A549 (cell line): ENCODE results near the gene COX7A2L. TPM values are rescaled to one million over a fixed set of nuclear protein-coding genes. Genes with fewer than 3 reads are reported as not detected.
"Not testable (repeated sequence)": the region's sequence is repeated elsewhere in the genome, so short reads cannot be mapped to it uniquely, and the experiment has no call there.

Experiments used
- ATAC-seq, 2 experiments: fragments of 200-7000 bp in 1 of 2; fragments of >200 bp in 1 of 2; cut with Nextera tagmentation in 1 of 2; cut with Tn5 transposase in 1 of 2; 3 replicates each; pipeline versions ENCODE4 v1.8.0 to v1.9.1; 2018 to 2020; ENCODE audit warnings: mild to moderate bottlenecking in 1 of 2, moderate library complexity in 1 of 2
- CTCF ChIA-PET: fragments of 300-600 bp; sonication (Branson Sonifier 250); formaldehyde crosslinking; extraction: SDS; loops from one replicate; lab custom pipeline; 2021; ENCODE audit warnings: antibody characterized with exemption, inconsistent platforms; lab: Yijun Ruan, JAX
- POLR2A ChIA-PET: fragments of 350-600 bp; formaldehyde crosslinking; extraction: SDS; loops from one replicate; lab custom pipeline; 2021; ENCODE audit warnings: antibody characterized with exemption, inconsistent platforms; lab: Yijun Ruan, JAX
- DNase-seq, 2 experiments: peaks; one replicate each; pipeline versions ENCODE4 v3.0.0 to v3.0.0-alpha.2; 2011 to 2016; ENCODE audit warnings: low read depth in 1 of 2, low spot score in 1 of 2
- FAIRE-seq: peaks from 2 replicates; lab custom pipeline; 2011; peaks lifted over from hg19 to GRCh38; lab: Jason Lieb, UNC
- H3K27ac ChIP-seq, 2 experiments: fragments of >200 bp; sonication (Bioruptor Twin); formaldehyde crosslinking; 3 replicates each; pipeline ENCODE4 v1.5.1; 2016 to 2017
- H3K4me1 ChIP-seq: fragments of >200 bp; sonication (Bioruptor Twin); formaldehyde crosslinking; 3 replicates; pipeline ENCODE4 v1.6.1; 2016
- H3K4me2 ChIP-seq: fragments of >200 bp; sonication (Bioruptor Twin); formaldehyde crosslinking; 3 replicates; pipeline ENCODE4 v1.6.1; 2016
- H3K4me3 ChIP-seq: fragments of >200 bp; sonication (Bioruptor Twin); formaldehyde crosslinking; 3 replicates; pipeline ENCODE4 v1.5.1; 2016
- H3K9me3 ChIP-seq: fragments of >200 bp; sonication (Bioruptor Twin); formaldehyde crosslinking; 3 replicates; pipeline ENCODE4 v1.6.1; 2016
- CBX8 ChIP-seq: fragments of 200-600 bp; sonication (generic); IDR thresholded peaks from 2 replicates; pipeline ENCODE4 v1.6.1; 2016
- CEBPB ChIP-seq, 2 experiments: fragments of >200 bp in 1 of 2; sonication (Bioruptor Twin) in 1 of 2; formaldehyde crosslinking in 1 of 2; IDR thresholded peaks; 2 replicates each; pipeline ENCODE4 v1.6.1; 2012 to 2016
- EP300 ChIP-seq, 2 experiments: fragments of >200 bp; sonication (Bioruptor Twin); formaldehyde crosslinking; IDR thresholded peaks; 2 replicates in 1 of 2; 3 replicates in 1 of 2; pipeline ENCODE4 v1.6.1; 2016 to 2017
- FOSL2 ChIP-seq, 2 experiments: fragments of 450-650 bp in 1 of 2; fragments of >200 bp in 1 of 2; sonication (Bioruptor Twin) in 1 of 2; formaldehyde crosslinking; IDR thresholded peaks; 2 replicates each; pipeline versions ENCODE4 v1.5.0 to v1.6.1; 2016 to 2020; ENCODE audit warnings: mild to moderate bottlenecking in 1 of 2, moderate library complexity in 1 of 2
- GATA3 ChIP-seq: IDR thresholded peaks from 2 replicates; pipeline ENCODE4 v1.6.1; 2012; ENCODE audit warnings: borderline replicate concordance
- HDAC2 ChIP-seq: fragments of 200-600 bp; sonication (generic); IDR thresholded peaks from 2 replicates; pipeline ENCODE4 v1.6.1; 2016
- HOXA7 ChIP-seq: fragments of 250-450 bp; sonication (Bioruptor Pico); IDR thresholded peaks from 2 replicates; pipeline ENCODE4 v1.5.0; 2020; ENCODE audit warnings: mild to moderate bottlenecking, moderate library complexity
- HOXB5 ChIP-seq: fragments of 250-450 bp; sonication (Bioruptor Pico); IDR thresholded peaks from 2 replicates; pipeline ENCODE4 v1.5.0; 2020; ENCODE audit warnings: mild to moderate bottlenecking, moderate library complexity
- JUN ChIP-seq, 2 experiments: fragments of >200 bp; sonication (Bioruptor Twin); formaldehyde crosslinking; IDR thresholded peaks; 2 replicates in 1 of 2; 3 replicates in 1 of 2; pipeline ENCODE4 v1.6.1; 2016 to 2017
- KDM1A ChIP-seq: fragments of 200-600 bp; sonication (generic); IDR thresholded peaks from 2 replicates; pipeline ENCODE4 v1.6.1; 2016; ENCODE audit warnings: low read depth, mild to moderate bottlenecking
- KDM5A ChIP-seq: fragments of 200-600 bp; sonication (generic); IDR thresholded peaks from 2 replicates; pipeline ENCODE4 v1.6.1; 2016; ENCODE audit warnings: antibody characterized with exemption, mild to moderate bottlenecking
- MAFK ChIP-seq: fragments of 450-650 bp; IDR thresholded peaks from 2 replicates; pipeline ENCODE4 v1.6.1; 2014; ENCODE audit not compliant: partially characterized antibody
- NFE2L2 ChIP-seq: fragments of 150-350 bp; conservative IDR thresholded peaks from 2 replicates; pipeline ENCODE4 v1.6.1; 2014; ENCODE audit warnings: low read length
- NPAS2 ChIP-seq: fragments of 250-450 bp; sonication (Bioruptor Pico); IDR thresholded peaks from 2 replicates; pipeline ENCODE4 v1.8.0; 2022; ENCODE audit warnings: mild to moderate bottlenecking, moderate library complexity, borderline replicate concordance
- NR3C1 ChIP-seq: fragments of >200 bp; sonication (Bioruptor Twin); formaldehyde crosslinking; IDR thresholded peaks from 3 replicates; pipeline ENCODE4 v1.6.1; 2017
- PHF8 ChIP-seq: fragments of 200-600 bp; sonication (generic); IDR thresholded peaks from 2 replicates; pipeline ENCODE4 v1.6.1; 2016; ENCODE audit warnings: low read depth, mild to moderate bottlenecking, antibody characterized with exemption, moderate library complexity, borderline replicate concordance
- RAD21 ChIP-seq, 2 experiments: fragments of >200 bp in 1 of 2; sonication (Bioruptor Twin) in 1 of 2; formaldehyde crosslinking in 1 of 2; IDR thresholded peaks in 1 of 2; conservative IDR thresholded peaks in 1 of 2; 2 replicates in 1 of 2; 3 replicates in 1 of 2; pipeline ENCODE4 v1.6.1; 2012 to 2018; ENCODE audit warnings: inconsistent platforms in 1 of 2
- REST ChIP-seq: fragments of 200-600 bp; sonication (generic); IDR thresholded peaks from 2 replicates; pipeline ENCODE4 v1.6.1; 2016; ENCODE audit warnings: antibody characterized with exemption, mild to moderate bottlenecking, moderate library complexity
- SREBF2 ChIP-seq: fragments of 450-650 bp; IDR thresholded peaks from 2 replicates; pipeline ENCODE4 v1.6.1; 2014; ENCODE audit warnings: mild to moderate bottlenecking, moderate library complexity
- TFCP2L1 ChIP-seq: fragments of 250-450 bp; sonication (Bioruptor Pico); IDR thresholded peaks from 2 replicates; pipeline ENCODE4 v1.5.0; 2021; ENCODE audit warnings: mild to moderate bottlenecking
- WGBS: methylation state at CpG from one replicate; pipeline ENCODE4 v1.1.6; 2017; ENCODE audit errors: missing lambda C conversion rate; 5-methylcytosine and 5-hydroxymethylcytosine counted together
- polyA plus RNA-seq, 4 experiments: library from polyadenylated mRNA; depleted of rRNA in 3 of 4; stranded (reverse); fragments of >200 nt; fragmentation: RNase III in 1 of 4; extraction: RNeasy Plus Mini Kit Qiagen cat#74134 plus additional on column Dnase treatment in 1 of 4; gene quantifications; 2 replicates in 3 of 4; 3 replicates in 1 of 4; pipeline ENCODE4 v1.2.3, GENCODE V29; 2011 to 2017

Gene COX7A2L
- polyA plus RNA-seq, 2 of the 4 experiments (the other 2 are of a cell fraction): 126 to 258 TPM

- H3K4me2 ChIP-seq, H3K4me1 ChIP-seq, H3K27ac ChIP-seq, FAIRE-seq, DNase-seq, H3K9me3 ChIP-seq, ATAC-seq, POLR2A ChIA-PET, CTCF ChIA-PET, H3K4me3 ChIP-seq: not testable (repeated sequence)
- 77% methylated on average over 7 of the region's 7 CpGs for WGBS
These were observed 19.0 kb upstream of the COX7A2L start for GRCh38 chr2:42380026-42380425.

- 87% methylated on average over 9 of the region's 9 CpGs for WGBS
- ATAC-seq: no peak
- TF ChIP-seq CBX8 (no peak), FOSL2 (IDR thresholded peaks at IDR 0.05) (no peak), FOSL2 (CRISPR knock-in tag; IDR thresholded peaks at IDR 0.05) (no peak), NR3C1 (no peak), HOXA7 (no peak), CEBPB (IDR thresholded peaks at IDR 0.05) (no peak), KDM1A (no peak), KDM5A (no peak), NPAS2 (CRISPR knock-in tag) (no peak), RAD21 (conservative IDR thresholded peaks at IDR 0.05 in 1 of 2, IDR thresholded peaks at IDR 0.05 in 1 of 2) (no peak), EP300 (IDR thresholded peaks at IDR 0.05) (no peak), MAFK (no peak), JUN (IDR thresholded peaks at IDR 0.05) (no peak), NFE2L2 (no peak), HDAC2 (no peak)
- DNase-seq: no peak
- no peaks in the 10 kb centered on the region for H3K4me1 ChIP-seq
- CTCF ChIA-PET: interaction anchor here (0.6 to 2.0 kb wide), 5 partner anchors 9 to 116 kb away, joined by 4 to 8 read pairs (median 4); partner anchors contain the start of gene KCNG3
- POLR2A ChIA-PET: no interaction called here
- no peaks in the 10 kb centered on the region for H3K9me3 ChIP-seq
- H3K4me2 ChIP-seq: no peak overlapping the region
- H3K4me3 ChIP-seq: no peak overlapping the region
- no peak for FAIRE-seq
- no peak overlapping the region for H3K27ac ChIP-seq
These were observed 17.4 kb upstream of the COX7A2L start for GRCh38 chr2:42378415-42378814.

GRCh38 chr2:42376758-42377157, 15.7 kb upstream of the COX7A2L start:
- FAIRE-seq (no peak), ATAC-seq (no peak), DNase-seq (no peak)
- Histone ChIP-seq H3K27ac (no peak overlapping the region), H3K4me1 (no peaks in the 10 kb centered on the region), H3K4me2 (no peak overlapping the region), H3K9me3 (no peaks in the 10 kb centered on the region), H3K4me3 (no peak overlapping the region)
- WGBS: 60% methylated on average over 7 of the region's 7 CpGs
- ChIA-PET POLR2A (no interaction called here), CTCF (interaction anchor here (2.0 kb wide), 1 partner anchor 10 kb away, joined by 8 read pairs; no protein-coding TSS in a partner anchor)
- TF ChIP-seq REST (no peak), GATA3 (no peak), HOXB5 (no peak), SREBF2 (no peak), PHF8 (no peak), TFCP2L1 (CRISPR knock-in tag) (no peak)
